NCI-H2171 (cell line): ENCODE results near the gene CLEC11A.
"Not testable (repeated sequence)": the region's sequence is repeated elsewhere in the genome, so short reads cannot be mapped to it uniquely, and the experiment has no call there.

ENCODE experiments used
- DNase-seq: peaks from one replicate; lab custom pipeline; 2025; lab: John Stamatoyannopoulos, UW

The CLEC11A gene

GRCh38 chr19:50723735-50724521 is 764 bp downstream of the CLEC11A start:
- DNase-seq = no peak

- peak; percentile 98 for DNase-seq
Measured at GRCh38 chr19:50724522-50725217, 1.5 kb downstream of the CLEC11A start.

- DNase-seq = no peak
Measured at GRCh38 chr19:50725218-50725910, 2.2 kb downstream of the CLEC11A start.

- no peak for DNase-seq
Measured at GRCh38 chr19:50725911-50726230, 2.7 kb downstream of the CLEC11A start.

- DNase-seq = no peak
Measured at GRCh38 chr19:50728084-50728737, 5.0 kb downstream of the CLEC11A start.

- DNase-seq = no peak
Measured at GRCh38 chr19:50729894-50730293, 6.7 kb downstream of the CLEC11A start.

- DNase-seq = no peak
Measured at GRCh38 chr19:50735869-50736268, 12.7 kb downstream of the CLEC11A start.

GRCh38 chr19:50736338-50736737 is 13.2 kb downstream of the CLEC11A start:
- DNase-seq = no peak

GRCh38 chr19:50739132-50739913 is 16.2 kb downstream of the CLEC11A start:
- DNase-seq = no peak

GRCh38 chr19:50739914-50740426 is 16.8 kb downstream of the CLEC11A start:
- DNase-seq = no peak

GRCh38 chr19:50741179-50741933 is 18.2 kb downstream of the CLEC11A start:
- DNase-seq = no peak

GRCh38 chr19:50743537-50743936 is 20.4 kb downstream of the CLEC11A start:
- DNase-seq = no peak

GRCh38 chr19:50745221-50745620 is 22.1 kb downstream of the CLEC11A start:
- DNase-seq = no peak

- not testable (repeated sequence) for DNase-seq
Measured at GRCh38 chr19:50747141-50747540, 24.0 kb downstream of the CLEC11A start.

- no peak for DNase-seq
Measured at GRCh38 chr19:50749490-50749889, 26.3 kb downstream of the CLEC11A start.

- no peak for DNase-seq
Measured at GRCh38 chr19:50750010-50750409, 26.8 kb downstream of the CLEC11A start.

GRCh38 chr19:50753879-50754278 is 30.7 kb downstream of the CLEC11A start:
- DNase-seq = no peak

- DNase-seq = not testable (repeated sequence)
Measured at GRCh38 chr19:50756244-50756643, 33.1 kb downstream of the CLEC11A start.

GRCh38 chr19:50757624-50758023 is 34.5 kb downstream of the CLEC11A start:
- not testable (repeated sequence) for DNase-seq

GRCh38 chr19:50759076-50759475 is 35.9 kb downstream of the CLEC11A start:
- not testable (repeated sequence) for DNase-seq

- DNase-seq = peak; percentile 20
Measured at GRCh38 chr19:50759886-50760285, 36.7 kb downstream of the CLEC11A start.
